Progenitor cell of endocrine pancreas (in vitro differentiated cells): ENCODE results near the gene SETMAR. TPM values are rescaled to one million over a fixed set of nuclear protein-coding genes. Genes with fewer than 3 reads are reported as not detected.

Source experiments
- DNase-seq: peaks from one replicate; pipeline ENCODE4 v3.0.0; 2021; ENCODE audit warnings: low spot score; ENCODE audit not compliant: unreplicated experiment
- H3K27ac Mint-ChIP-seq: 2 replicates; pipeline ENCODE4 v1.8.0; 2021; ENCODE audit warnings: mild to moderate bottlenecking, moderate library complexity, mixed read lengths
- H3K27me3 Mint-ChIP-seq: 2 replicates; pipeline ENCODE4 v1.8.0; 2021; ENCODE audit warnings: mixed read lengths
- H3K36me3 Mint-ChIP-seq: 2 replicates; pipeline ENCODE4 v1.8.0; 2022; ENCODE audit warnings: mixed read lengths; ENCODE audit not compliant: insufficient read depth
- H3K4me1 Mint-ChIP-seq: 2 replicates; pipeline ENCODE4 v1.8.0; 2021; ENCODE audit warnings: low read depth, mixed read lengths
- H3K4me3 Mint-ChIP-seq: 2 replicates; pipeline ENCODE4 v1.8.0; 2021; ENCODE audit warnings: low read depth, mild to moderate bottlenecking, moderate library complexity, mixed read lengths
- H3K9me3 Mint-ChIP-seq: 2 replicates; pipeline ENCODE4 v1.8.0; 2021; ENCODE audit warnings: low read depth, mixed read lengths
- long read RNA-seq: library from polyadenylated mRNA; unstranded; transcript quantifications from one replicate; pipeline ENCODE4 v2.0.0, GENCODE V29; 2020
- total RNA-seq: library from RNA; stranded (reverse); gene quantifications from 2 replicates; pipeline ENCODE4 v1.2.1, GENCODE V29; 2021
- TF ChIP-seq, protein P1 (sequence below): fragments of 200-600 bp; sonication (generic); IDR thresholded peaks from one replicate; pipeline ENCODE4 v1.5.0; 2021; ENCODE audit warnings: antibody characterized with exemption, mild to moderate bottlenecking; ENCODE audit not compliant: unreplicated experiment

Gene SETMAR
- total RNA-seq = 40.6 and 42.4 TPM in 2 replicates
- long read RNA-seq, transcript SETMAR-201 (3 exons, 2,443 nt) = major isoform, 51 of 130 reads
- long read RNA-seq, transcript SETMAR-204 (3 exons, 1,359 nt) = minor isoform, 15 of 130 reads
- long read RNA-seq, partial matches to known transcripts = 4 of 130 reads
- long read RNA-seq, other reads (novel, unspliced or antisense) = 48 of 130 reads

DNA sequence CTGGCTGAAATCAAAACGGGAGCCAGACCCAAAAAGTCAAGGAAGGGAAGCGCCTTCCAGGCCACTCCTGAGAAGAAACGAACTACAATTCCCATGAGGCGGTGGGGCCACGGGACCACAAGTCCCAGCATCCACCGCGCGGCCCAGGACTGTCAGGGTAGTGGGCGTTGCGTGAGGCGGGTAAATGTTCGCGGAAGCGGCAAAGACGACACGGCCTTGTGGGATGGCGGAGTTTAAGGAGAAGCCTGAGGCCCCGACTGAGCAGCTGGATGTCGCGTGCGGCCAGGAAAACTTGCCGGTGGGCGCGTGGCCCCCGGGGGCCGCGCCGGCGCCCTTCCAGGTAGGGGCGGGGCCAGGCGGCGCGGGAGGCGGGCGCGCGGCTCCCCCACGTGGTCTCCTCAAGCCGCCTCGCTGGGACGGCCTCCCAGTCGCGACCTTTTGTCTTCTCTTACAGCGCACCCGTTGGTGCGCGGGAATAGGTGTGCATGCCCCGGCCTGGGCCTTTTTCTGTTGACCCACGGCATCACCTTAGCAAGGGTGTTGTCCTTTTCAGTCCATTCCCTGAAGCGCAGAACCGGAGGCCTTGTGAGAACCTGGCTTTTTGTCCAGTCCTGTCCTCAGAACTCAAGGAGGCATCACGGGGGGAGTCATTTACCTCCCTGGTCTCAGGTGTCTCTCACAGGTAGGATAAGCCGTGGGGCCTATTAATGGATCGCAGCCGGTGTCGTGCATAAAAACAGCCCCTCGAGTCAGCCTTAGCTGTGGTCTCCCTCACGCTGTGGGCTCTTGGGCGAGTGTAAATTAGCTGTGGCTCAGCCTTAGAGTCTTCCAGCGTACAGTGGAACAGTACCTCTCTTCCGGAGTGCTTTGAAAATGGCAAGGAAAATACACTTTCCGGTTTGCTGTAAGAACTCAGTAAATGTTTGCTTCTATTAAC is at the start of gene SETMAR:
SETMAR (plus strand) TSS at position 183 of the 937 bp plus-strand sequence; CDS start at position 185, 2 bp downstream.
- TF ChIP-seq, protein P1, sequence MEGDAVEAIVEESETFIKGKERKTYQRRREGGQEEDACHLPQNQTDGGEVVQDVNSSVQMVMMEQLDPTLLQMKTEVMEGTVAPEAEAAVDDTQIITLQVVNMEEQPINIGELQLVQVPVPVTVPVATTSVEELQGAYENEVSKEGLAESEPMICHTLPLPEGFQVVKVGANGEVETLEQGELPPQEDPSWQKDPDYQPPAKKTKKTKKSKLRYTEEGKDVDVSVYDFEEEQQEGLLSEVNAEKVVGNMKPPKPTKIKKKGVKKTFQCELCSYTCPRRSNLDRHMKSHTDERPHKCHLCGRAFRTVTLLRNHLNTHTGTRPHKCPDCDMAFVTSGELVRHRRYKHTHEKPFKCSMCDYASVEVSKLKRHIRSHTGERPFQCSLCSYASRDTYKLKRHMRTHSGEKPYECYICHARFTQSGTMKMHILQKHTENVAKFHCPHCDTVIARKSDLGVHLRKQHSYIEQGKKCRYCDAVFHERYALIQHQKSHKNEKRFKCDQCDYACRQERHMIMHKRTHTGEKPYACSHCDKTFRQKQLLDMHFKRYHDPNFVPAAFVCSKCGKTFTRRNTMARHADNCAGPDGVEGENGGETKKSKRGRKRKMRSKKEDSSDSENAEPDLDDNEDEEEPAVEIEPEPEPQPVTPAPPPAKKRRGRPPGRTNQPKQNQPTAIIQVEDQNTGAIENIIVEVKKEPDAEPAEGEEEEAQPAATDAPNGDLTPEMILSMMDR = no peak
- DNase-seq = peak; percentile 69
- H3K27ac Mint-ChIP-seq = peak within 1 kb of the TSS; percentile 99
- H3K4me3 Mint-ChIP-seq = peak within 1 kb of the TSS; percentile 93
- peaks cover 20% of the 10 kb centered on the region for H3K36me3 Mint-ChIP-seq
- H3K4me1 Mint-ChIP-seq = peaks cover 21% of the 10 kb centered on the region
- H3K27me3 Mint-ChIP-seq = no peaks in the 10 kb centered on the region
- H3K9me3 Mint-ChIP-seq = peaks cover 12% of the 10 kb centered on the region

DNA sequence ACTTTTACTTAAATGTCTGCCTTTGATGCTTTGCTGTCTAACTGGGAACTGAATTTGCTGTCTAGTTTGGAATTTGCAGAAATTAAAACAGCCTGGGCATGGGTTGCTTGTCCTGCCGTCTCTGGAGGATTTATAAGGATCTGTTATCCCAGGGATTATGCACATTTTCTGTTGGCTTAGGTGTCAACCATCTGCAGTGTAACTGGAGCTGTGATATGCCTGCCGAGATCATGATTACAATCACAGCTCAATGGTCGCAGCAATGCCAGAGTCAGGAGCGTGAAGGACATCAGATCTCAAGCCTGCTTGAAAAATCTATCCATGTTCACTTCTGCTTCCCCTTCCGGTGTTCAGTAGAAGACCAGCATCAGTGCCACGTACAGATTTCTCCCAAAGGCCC is 41.8 kb upstream of the SETMAR start:
- H3K36me3 Mint-ChIP-seq = no peaks in the 10 kb centered on the region

DNA sequence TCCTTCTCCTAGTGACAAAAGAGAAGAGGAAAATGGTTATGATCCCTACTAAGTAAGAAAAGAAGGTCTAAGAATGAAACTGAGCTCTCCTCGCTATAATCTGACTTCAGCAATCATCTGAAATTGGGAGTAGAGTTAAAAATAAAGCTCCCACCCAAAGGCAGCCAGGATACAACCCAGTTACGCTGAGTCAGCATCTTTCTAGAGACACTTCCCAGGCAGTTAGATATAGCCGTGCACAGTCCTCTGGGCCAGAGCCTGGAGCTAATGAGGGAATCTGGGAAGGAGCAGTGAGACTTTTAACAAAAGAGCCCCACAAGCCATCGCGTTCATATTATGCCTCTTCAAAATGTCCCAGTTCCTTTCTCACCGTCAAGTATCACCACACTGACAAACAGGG is 39.1 kb upstream of the SETMAR start:
- DNase-seq = no peak
- no peaks in the 10 kb centered on the region for H3K9me3 Mint-ChIP-seq
- no peak overlapping the region for H3K27ac Mint-ChIP-seq
- TF ChIP-seq, protein P1 = no peak
- H3K4me1 Mint-ChIP-seq = no peaks in the 10 kb centered on the region
- H3K27me3 Mint-ChIP-seq = no peaks in the 10 kb centered on the region
- no peak overlapping the region for H3K4me3 Mint-ChIP-seq
- H3K36me3 Mint-ChIP-seq = peaks cover 1% of the 10 kb centered on the region

More for the DNA sequence above, 41.8 kb upstream of the SETMAR start:
- Mint-ChIP-seq H3K9me3 (no peaks in the 10 kb centered on the region), H3K4me1 (no peaks in the 10 kb centered on the region), H3K4me3 (no peak overlapping the region), H3K27ac (no peak overlapping the region), H3K27me3 (no peaks in the 10 kb centered on the region)
- TF ChIP-seq, protein P1 = no peak
- DNase-seq = no peak

DNA sequence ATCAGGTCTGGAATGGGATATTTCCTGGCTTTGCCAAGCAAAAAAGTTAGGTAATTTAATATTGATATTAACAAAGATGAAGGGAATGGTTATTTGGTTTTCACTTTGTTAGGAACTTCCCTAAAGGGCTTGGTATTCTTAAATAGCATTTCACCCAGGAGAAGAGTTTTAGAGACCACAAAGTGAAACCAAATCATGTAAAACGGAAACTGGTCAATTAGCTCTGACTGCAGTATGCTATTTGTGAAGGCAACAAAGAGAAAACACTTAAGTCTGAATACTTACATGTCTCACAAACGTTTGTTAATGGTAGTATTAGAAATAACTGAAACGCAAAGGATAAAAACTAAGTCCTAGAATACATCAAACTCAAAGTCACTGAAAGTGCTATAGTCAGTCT is 32.4 kb upstream of the SETMAR start:
- H3K4me1 Mint-ChIP-seq = peaks cover 3% of the 10 kb centered on the region
- peaks cover 17% of the 10 kb centered on the region for H3K27me3 Mint-ChIP-seq
- peaks cover 1% of the 10 kb centered on the region for H3K36me3 Mint-ChIP-seq
- H3K9me3 Mint-ChIP-seq = no peaks in the 10 kb centered on the region
- no peak for DNase-seq
- H3K4me3 Mint-ChIP-seq = no peak overlapping the region
- no peak overlapping the region for H3K27ac Mint-ChIP-seq
- TF ChIP-seq, protein P1 = no peak

DNA sequence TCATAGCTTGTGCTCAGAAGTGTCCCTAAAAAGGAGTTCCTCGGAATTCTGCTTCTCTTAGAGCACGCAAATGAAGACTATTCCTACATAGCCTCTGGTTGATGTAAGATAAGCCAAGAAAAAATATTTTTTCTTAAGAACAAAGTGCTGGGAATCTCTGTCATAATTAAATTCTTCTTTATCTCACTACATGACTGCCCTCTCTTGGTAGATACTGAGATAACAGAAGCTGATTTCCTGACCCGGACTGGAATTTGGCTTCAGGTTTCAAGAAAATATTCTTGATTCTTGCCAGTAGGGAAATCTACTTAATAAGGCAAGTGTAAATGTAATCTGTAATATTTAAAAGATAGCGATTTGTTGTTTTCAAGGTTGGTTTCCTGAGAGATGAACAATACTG is 31.3 kb upstream of the SETMAR start:
- TF ChIP-seq, protein P1 = peak; percentile 70
- DNase-seq = no peak
- H3K27ac Mint-ChIP-seq = no peak overlapping the region

More for the DNA sequence above, 31.3 kb upstream of the SETMAR start:
- H3K27me3 Mint-ChIP-seq = peaks cover 23% of the 10 kb centered on the region
- H3K36me3 Mint-ChIP-seq = peaks cover 1% of the 10 kb centered on the region
- H3K4me1 Mint-ChIP-seq = peaks cover 3% of the 10 kb centered on the region
- no peaks in the 10 kb centered on the region for H3K9me3 Mint-ChIP-seq
- H3K4me3 Mint-ChIP-seq = no peak overlapping the region
